CD4-positive, alpha-beta T cell (primary cell): Measurements from ENCODE around the gene WDR64. TPM values are rescaled to one million over a fixed set of nuclear protein-coding genes. Genes with fewer than 3 reads are reported as not detected.

ENCODE experiments used
- ATAC-seq: fragments of 200-7000 bp; cut with Tn5 transposase; one replicate; pipeline ENCODE4 v1.10.0; 2022; ENCODE audit warnings: mild to moderate bottlenecking; ENCODE audit not compliant: poor library complexity
- CTCF ChIA-PET: fragments of 350-600 bp; sonication (Branson Sonifier 250); formaldehyde crosslinking; loops from one replicate; lab custom pipeline; 2021; ENCODE audit warnings: antibody characterized with exemption, inconsistent platforms; lab: Charles Lee
- POLR2A ChIA-PET: fragments of 350-600 bp; sonication (Branson Sonifier 250); formaldehyde crosslinking; loops from one replicate; lab custom pipeline; 2021; ENCODE audit warnings: antibody characterized with exemption, inconsistent platforms; lab: Charles Lee
- DNase-seq, 14 experiments: peaks; one replicate each; pipeline ENCODE4 v3.0.0-alpha.2; 2013 to 2020; ENCODE audit warnings: mixed read lengths in 2 of 14
- H3K27ac ChIP-seq, 2 donors: one replicate each; pipeline versions ENCODE4 v1.5.1 to v1.7.0; 2013; ENCODE audit warnings: low read length in 2 of 2, low read depth in 1 of 2, mild to moderate bottlenecking in 1 of 2
- H3K27me3 ChIP-seq, 2 experiments: 1 replicate in 1 of 2; 2 replicates in 1 of 2; pipeline versions ENCODE4 v1.6.1 to v1.7.0; 2013; ENCODE audit warnings: low read length in 2 of 2, control low read depth in 1 of 2, mild to moderate bottlenecking in 1 of 2, moderate library complexity in 1 of 2; ENCODE audit not compliant: insufficient read depth in 2 of 2, control insufficient read depth in 1 of 2
- H3K36me3 ChIP-seq: one replicate; pipeline ENCODE4 v1.6.1; 2013; ENCODE audit warnings: low read length, control low read depth; ENCODE audit not compliant: insufficient read depth
- H3K4me1 ChIP-seq: one replicate; pipeline ENCODE4 v1.6.1; 2013; ENCODE audit warnings: low read length, control low read depth; ENCODE audit not compliant: insufficient read depth
- H3K4me3 ChIP-seq: one replicate; pipeline ENCODE4 v1.5.1; 2013; ENCODE audit warnings: mild to moderate bottlenecking, low read length, moderate library complexity
- H3K9me3 ChIP-seq, 2 experiments: 1 replicate in 1 of 2; 2 replicates in 1 of 2; pipeline versions ENCODE4 v1.6.1 to v1.7.0; 2013; ENCODE audit warnings: low read length in 2 of 2, mild to moderate bottlenecking in 2 of 2, control low read depth in 1 of 2, moderate library complexity in 1 of 2; ENCODE audit not compliant: control insufficient read depth in 1 of 2, insufficient read depth in 1 of 2
- H3K27ac Mint-ChIP-seq: one replicate; pipeline ENCODE4 v1.8.0; 2020; ENCODE audit warnings: mixed read lengths
- H3K27me3 Mint-ChIP-seq: one replicate; pipeline ENCODE4 v1.8.0; 2021; ENCODE audit warnings: mixed read lengths
- H3K36me3 Mint-ChIP-seq: one replicate; pipeline ENCODE4 v1.8.0; 2021; ENCODE audit warnings: low read depth, mixed read lengths
- H3K4me1 Mint-ChIP-seq: one replicate; pipeline ENCODE4 v1.8.0; 2021; ENCODE audit warnings: low read depth, mixed read lengths
- H3K4me3 Mint-ChIP-seq: one replicate; pipeline ENCODE4 v1.8.0; 2020; ENCODE audit warnings: mild to moderate bottlenecking, mixed read lengths
- H3K9me3 Mint-ChIP-seq: one replicate; pipeline ENCODE4 v1.8.0; 2020; ENCODE audit warnings: mixed read lengths
- CTCF ChIP-seq: fragments of 200-600 bp; IDR thresholded peaks from one replicate; pipeline ENCODE4 v1.8.0; 2022; ENCODE audit warnings: antibody characterized with exemption, mild to moderate bottlenecking
- intact Hi-C, 2 experiments: fragments of 100-400 bp; cut with DNase I in 1 of 2; cut with micrococcal nuclease in 1 of 2; formaldehyde crosslinking; loops; one replicate each; pipeline versions ENCODE4 v1.15.1 to v1.9.0; 2023 to 2025; cut with DNase I, micrococcal nuclease
- total RNA-seq, 174 experiments: library from RNA in 2 of 174; stranded (reverse) in 2 of 174; gene quantifications; one replicate each; pipeline ENCODE4 v1.2.3 and lab custom pipeline; 2021 to 2026

Gene WDR64
- total RNA-seq, 2 experiments from 2014 or later, result 0.67 TPM; not detected in 1

GRCh38 chr1:241622669-241623068 lies 29.4 kb upstream of the WDR64 start:
- Mint-ChIP-seq H3K9me3 (no peaks in the 10 kb centered on the region), H3K36me3 (no peaks in the 10 kb centered on the region), H3K4me3 (no peak overlapping the region), H3K27ac (no peak overlapping the region), H3K27me3 (no peaks in the 10 kb centered on the region), H3K4me1 (peaks cover 6% of the 10 kb centered on the region)
- ChIA-PET CTCF (interaction anchor here (1.0 kb wide), 1 partner anchor 12 kb away, joined by 5 read pairs; no protein-coding TSS in a partner anchor), POLR2A (interaction anchor here (1.3 kb wide), 1 partner anchor 225 kb away, joined by 3 read pairs; the partner anchor contains the start of gene EXO1)
- no peak overlapping the region for H3K27ac ChIP-seq
- H3K36me3 ChIP-seq, result no peaks in the 10 kb centered on the region
- intact Hi-C loops, result no loop called here
- DNase-seq, result no peak
- TF ChIP-seq CTCF, result no peak
- no peaks in the 10 kb centered on the region for H3K9me3 ChIP-seq
- no peak for ATAC-seq
- H3K4me3 ChIP-seq, result no peak overlapping the region
- no peaks in the 10 kb centered on the region for H3K4me1 ChIP-seq
- no peaks in the 10 kb centered on the region for H3K27me3 ChIP-seq

GRCh38 chr1:241624935-241625334 lies 27.1 kb upstream of the WDR64 start:
- Mint-ChIP-seq H3K9me3 (no peaks in the 10 kb centered on the region), H3K4me1 (peaks cover 15% of the 10 kb centered on the region), H3K4me3 (no peak overlapping the region), H3K36me3 (no peaks in the 10 kb centered on the region), H3K27ac (no peak overlapping the region), H3K27me3 (no peaks in the 10 kb centered on the region)
- H3K9me3 ChIP-seq, result no peaks in the 10 kb centered on the region
- ATAC-seq (no peak), DNase-seq (no peak)
- H3K27me3 ChIP-seq, result no peaks in the 10 kb centered on the region
- ChIA-PET CTCF (no interaction called here), POLR2A (no interaction called here)
- TF ChIP-seq CTCF, result no peak
- no peak overlapping the region for H3K27ac ChIP-seq
- H3K36me3 ChIP-seq, result no peaks in the 10 kb centered on the region
- peaks cover 2% of the 10 kb centered on the region for H3K4me1 ChIP-seq
- intact Hi-C loops, result loop anchor here in 1 of 2 experiments (5.0 kb wide), 2 partner anchors 52 to 222 kb away; partner anchors contain the start of gene EXO1
- no peak overlapping the region for H3K4me3 ChIP-seq

GRCh38 chr1:241627453-241628259 lies 24.4 kb upstream of the WDR64 start:
- no peaks in the 10 kb centered on the region for H3K36me3 ChIP-seq
- H3K9me3 Mint-ChIP-seq, result no peaks in the 10 kb centered on the region
- no peaks in the 10 kb centered on the region for H3K27me3 Mint-ChIP-seq
- no peaks in the 10 kb centered on the region for H3K27me3 ChIP-seq
- peak overlapping the region; percentile 88 for H3K4me3 Mint-ChIP-seq
- no peaks in the 10 kb centered on the region for H3K9me3 ChIP-seq
- H3K4me1 Mint-ChIP-seq, result peaks cover 24% of the 10 kb centered on the region
- peak overlapping the region; percentile 94 for H3K27ac Mint-ChIP-seq
- H3K4me1 ChIP-seq, result peaks cover 2% of the 10 kb centered on the region
- ChIA-PET POLR2A (interaction anchor here (1.0 to 2.7 kb wide), 10 partner anchors 11 to 220 kb away, joined by 3 to 23 read pairs (median 4); partner anchors contain the start of genes CHML, EXO1, FH and OPN3), CTCF (interaction anchor here (0.5 to 1.7 kb wide), 11 partner anchors 9 to 109 kb away, joined by 3 to 24 read pairs (median 4); partner anchors contain the start of gene KMO)
- H3K27ac ChIP-seq, result peak overlapping the region; percentile 13 to 59
- H3K36me3 Mint-ChIP-seq, result no peaks in the 10 kb centered on the region
- DNase-seq (peak in 10 of 14 experiments; percentile 8 to 82 (median 40)), ATAC-seq (peak; percentile 89)
- peak; percentile 88 for TF ChIP-seq CTCF
- peak overlapping the region; percentile 30 for H3K4me3 ChIP-seq
- intact Hi-C loops, result loop anchor here (1.0 to 5.0 kb wide), 5 partner anchors 16 to 220 kb away; partner anchors contain the start of gene EXO1 (in 1 of the 2)
